ENCODE measurements around the gene GALNT2. TPM values are rescaled to one million over a fixed set of nuclear protein-coding genes. Genes with fewer than 3 reads are reported as not detected.

GALNT2 gene
- total and polyA plus RNA-seq, 2 of the 13 experiments (the other 11 are each of a cell fraction or from before 2014, with no cell fraction given): 39.3 to 39.6 TPM

- TF ChIP-seq ZNF407 (CRISPR knock-in tag; IDR thresholded peaks at IDR 0.05; ENCODE audit: not compliant biosample characterization): no peak
- no peak for TF ChIP-seq PREB (CRISPR knock-in tag; IDR thresholded peaks at IDR 0.05)
- TF ChIP-seq IRF1 (CRISPR knock-in tag; IDR thresholded peaks at IDR 0.05; ENCODE audit: low read depth): no peak
- peak; percentile 89 for TF ChIP-seq PATZ1 (CRISPR knock-in tag; IDR thresholded peaks at IDR 0.05)
- peak; percentile 79; the same call in 1 of the 2 replicates for TF ChIP-seq MEIS1 (CRISPR knock-in tag; IDR thresholded peaks at IDR 0.05; ENCODE audit: borderline replicate concordance)
- TF ChIP-seq ZNF891 (CRISPR knock-in tag; IDR thresholded peaks at IDR 0.05): no peak
- no peak for TF ChIP-seq U2AF2 (IDR thresholded peaks at IDR 0.05; ENCODE audit: low read depth, low read length)
- TF ChIP-seq MED13 (CRISPR knock-in tag; IDR thresholded peaks at IDR 0.05): peak; percentile 70; the same call in 1 of the 2 replicates
- TF ChIP-seq ZMYM2 (CRISPR knock-in tag; IDR thresholded peaks at IDR 0.05): no peak
- TF ChIP-seq ZNF337 (CRISPR knock-in tag; IDR thresholded peaks at IDR 0.05; ENCODE audit: borderline replicate concordance, low read depth): no peak; the same call in 1 of the 2 replicates
- TF ChIP-seq ZNF800 (CRISPR knock-in tag; IDR thresholded peaks at IDR 0.05): 0 out of 2 replicates have a peak, but pooled peaks have one; percentile 55
Observed at GRCh38 chr1:230158415-230159291, 91.6 kb downstream of the GALNT2 start (continued).

Measured in HepG2 (cell line).